Activated CD4-positive, alpha-beta T cell treated with anti-CD3 and anti-CD28 coated beads, Interleukin-2, amount 50 U/mL, for 48 hours (primary cell): ENCODE data around the gene ARFIP2.

ENCODE experiments used
- DNase-seq, 2 experiments: peaks; one replicate each; pipeline ENCODE4 v3.0.0-alpha.2; 2020

ARFIP2 gene

GRCh38 chr11:6440906-6441358, 40.2 kb downstream of the ARFIP2 start, which contains the start of gene HPX:
Gene HPX (minus strand): TSS chr11:6440987. CDS start chr11:6440963, 24 bp downstream.
- no peak for DNase-seq

- peak; percentile 43 to 52 for DNase-seq
These were observed 42.1 kb downstream of the ARFIP2 start for GRCh38 chr11:6438979-6439571.

- DNase-seq, result no peak
These were observed 43.1 kb downstream of the ARFIP2 start for GRCh38 chr11:6437993-6438392.

- no peak for DNase-seq
These were observed 43.7 kb downstream of the ARFIP2 start for GRCh38 chr11:6437423-6437822.

DNA sequence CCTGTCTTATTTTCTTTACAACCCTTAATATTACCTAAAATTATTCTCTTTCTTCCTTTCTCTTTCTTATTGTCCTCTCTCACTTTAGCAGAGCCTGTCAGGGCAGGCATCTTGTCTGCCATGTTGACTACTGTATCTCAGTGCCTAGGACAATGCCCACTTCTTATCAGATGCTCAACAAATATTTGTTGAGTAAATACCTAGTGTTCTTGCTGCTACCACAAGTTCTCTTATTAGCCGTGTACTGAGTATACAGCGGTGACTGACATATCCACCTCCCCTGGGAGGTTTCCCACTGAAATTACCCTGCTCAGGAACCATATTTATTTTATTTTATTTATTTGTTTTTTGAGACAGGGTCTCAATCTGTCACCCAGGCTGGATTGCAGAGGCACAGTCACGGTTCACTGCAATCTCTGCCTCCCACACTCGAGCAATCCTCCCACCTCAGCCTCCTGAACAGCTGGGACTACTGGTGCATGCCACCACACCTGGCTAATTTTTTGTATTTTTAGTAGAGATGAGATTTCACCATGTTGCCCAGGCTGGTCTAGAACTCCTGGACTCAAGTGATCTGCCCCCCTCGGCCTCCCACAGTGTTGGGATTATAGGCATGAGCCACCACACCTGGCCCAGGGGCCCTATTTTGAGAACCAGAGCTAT, 47.0 kb downstream of the ARFIP2 start:
- no peak for DNase-seq

DNA sequence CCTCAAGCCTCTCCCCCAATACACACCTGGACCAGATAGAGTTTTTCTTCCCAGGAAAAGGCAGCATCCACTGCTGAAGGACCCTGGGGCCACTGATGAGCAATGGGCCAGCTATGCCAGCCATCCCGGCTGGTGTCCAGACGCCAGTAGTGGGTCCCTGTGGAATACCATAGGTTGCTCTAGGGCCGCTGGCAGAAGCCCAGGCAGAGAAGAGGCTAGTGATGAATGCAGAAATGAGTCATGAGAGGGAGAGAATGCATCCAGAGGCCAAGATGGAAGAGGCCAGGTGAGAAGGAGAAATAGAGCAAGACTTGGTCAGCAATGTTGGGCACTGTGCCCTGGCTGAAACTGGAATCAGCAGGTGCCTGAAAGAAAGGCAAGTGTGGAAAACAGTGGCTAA, 49.3 kb downstream of the ARFIP2 start:
- DNase-seq, result no peak

DNA sequence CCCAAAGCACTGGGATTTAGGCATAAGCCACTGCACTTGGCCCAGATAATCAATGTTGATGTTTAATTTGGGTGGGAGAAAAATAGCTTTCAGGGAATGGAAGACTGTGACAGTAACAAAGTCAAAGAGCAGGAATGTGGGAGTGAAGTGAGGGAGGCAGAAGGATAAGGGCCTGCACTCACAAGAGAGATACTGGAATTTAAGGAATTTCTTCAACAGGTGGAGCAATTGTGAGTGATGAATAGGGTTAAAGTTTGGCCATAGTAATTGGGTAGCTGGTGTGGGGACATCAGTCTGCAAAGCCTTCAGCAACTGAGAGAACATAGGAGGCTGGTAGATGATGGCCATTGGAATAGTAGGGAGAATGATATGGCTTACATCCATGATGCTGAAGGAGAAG, 53.6 kb downstream of the ARFIP2 start:
- DNase-seq, result no peak
